ENCODE measurements around the gene IQCH.

DNA sequence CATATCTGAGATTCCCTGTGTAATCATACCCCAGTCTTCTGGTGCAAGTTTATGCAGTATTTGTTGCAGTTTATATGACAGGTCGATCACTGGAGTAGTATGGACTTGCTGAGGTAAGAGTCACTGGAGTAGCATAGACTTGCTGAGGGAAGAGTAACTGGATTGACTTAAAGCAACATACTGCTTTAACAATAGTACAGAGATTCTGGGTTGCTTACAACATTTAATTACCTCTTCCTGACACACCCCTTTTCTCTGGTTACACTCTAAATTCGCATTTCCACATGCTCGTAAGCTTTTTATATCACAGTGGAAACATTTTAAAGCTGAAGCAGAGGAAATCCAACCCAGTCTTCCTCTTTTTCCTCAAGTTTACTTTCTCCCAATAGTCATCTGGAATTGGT, 11.9 kb upstream of the IQCH start:
- TF ChIP-seq, protein P1, sequence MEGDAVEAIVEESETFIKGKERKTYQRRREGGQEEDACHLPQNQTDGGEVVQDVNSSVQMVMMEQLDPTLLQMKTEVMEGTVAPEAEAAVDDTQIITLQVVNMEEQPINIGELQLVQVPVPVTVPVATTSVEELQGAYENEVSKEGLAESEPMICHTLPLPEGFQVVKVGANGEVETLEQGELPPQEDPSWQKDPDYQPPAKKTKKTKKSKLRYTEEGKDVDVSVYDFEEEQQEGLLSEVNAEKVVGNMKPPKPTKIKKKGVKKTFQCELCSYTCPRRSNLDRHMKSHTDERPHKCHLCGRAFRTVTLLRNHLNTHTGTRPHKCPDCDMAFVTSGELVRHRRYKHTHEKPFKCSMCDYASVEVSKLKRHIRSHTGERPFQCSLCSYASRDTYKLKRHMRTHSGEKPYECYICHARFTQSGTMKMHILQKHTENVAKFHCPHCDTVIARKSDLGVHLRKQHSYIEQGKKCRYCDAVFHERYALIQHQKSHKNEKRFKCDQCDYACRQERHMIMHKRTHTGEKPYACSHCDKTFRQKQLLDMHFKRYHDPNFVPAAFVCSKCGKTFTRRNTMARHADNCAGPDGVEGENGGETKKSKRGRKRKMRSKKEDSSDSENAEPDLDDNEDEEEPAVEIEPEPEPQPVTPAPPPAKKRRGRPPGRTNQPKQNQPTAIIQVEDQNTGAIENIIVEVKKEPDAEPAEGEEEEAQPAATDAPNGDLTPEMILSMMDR (IDR thresholded peaks at IDR 0.05) = no peak
- no peak for TF ChIP-seq NRF1 (IDR thresholded peaks at IDR 0.05; ENCODE audit: low read depth, low read length)
- TF ChIP-seq, protein P2, sequence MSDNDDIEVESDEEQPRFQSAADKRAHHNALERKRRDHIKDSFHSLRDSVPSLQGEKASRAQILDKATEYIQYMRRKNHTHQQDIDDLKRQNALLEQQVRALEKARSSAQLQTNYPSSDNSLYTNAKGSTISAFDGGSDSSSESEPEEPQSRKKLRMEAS (IDR thresholded peaks at IDR 0.05; ENCODE audit: low read depth) = no peak
- no peak for TF ChIP-seq SMC3 (IDR thresholded peaks at IDR 0.05; ENCODE audit: low read depth, low read length)
- TF ChIP-seq RCOR1 (IDR thresholded peaks at IDR 0.05; ENCODE audit: low read length) = no peak
- TF ChIP-seq TEAD4 (IDR thresholded peaks at IDR 0.05; ENCODE audit: borderline replicate concordance, insufficient read depth) = no peak
- TF ChIP-seq, protein P3, sequence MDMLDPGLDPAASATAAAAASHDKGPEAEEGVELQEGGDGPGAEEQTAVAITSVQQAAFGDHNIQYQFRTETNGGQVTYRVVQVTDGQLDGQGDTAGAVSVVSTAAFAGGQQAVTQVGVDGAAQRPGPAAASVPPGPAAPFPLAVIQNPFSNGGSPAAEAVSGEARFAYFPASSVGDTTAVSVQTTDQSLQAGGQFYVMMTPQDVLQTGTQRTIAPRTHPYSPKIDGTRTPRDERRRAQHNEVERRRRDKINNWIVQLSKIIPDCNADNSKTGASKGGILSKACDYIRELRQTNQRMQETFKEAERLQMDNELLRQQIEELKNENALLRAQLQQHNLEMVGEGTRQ (IDR thresholded peaks at IDR 0.05; ENCODE audit: borderline replicate concordance, low read depth, low read length) = no peak
- TF ChIP-seq RFX5 (IDR thresholded peaks at IDR 0.05; ENCODE audit: low read length) = no peak
- no peak for TF ChIP-seq ELF1 (IDR thresholded peaks at IDR 0.05)
- no peak for TF ChIP-seq POLR2AphosphoS5 (IDR thresholded peaks at IDR 0.05; ENCODE audit: low read depth, low read length)
- TF ChIP-seq EZH2phosphoT487 (IDR thresholded peaks at IDR 0.05; ENCODE audit: borderline replicate concordance, low read depth) = no peak
- TF ChIP-seq, protein P4, sequence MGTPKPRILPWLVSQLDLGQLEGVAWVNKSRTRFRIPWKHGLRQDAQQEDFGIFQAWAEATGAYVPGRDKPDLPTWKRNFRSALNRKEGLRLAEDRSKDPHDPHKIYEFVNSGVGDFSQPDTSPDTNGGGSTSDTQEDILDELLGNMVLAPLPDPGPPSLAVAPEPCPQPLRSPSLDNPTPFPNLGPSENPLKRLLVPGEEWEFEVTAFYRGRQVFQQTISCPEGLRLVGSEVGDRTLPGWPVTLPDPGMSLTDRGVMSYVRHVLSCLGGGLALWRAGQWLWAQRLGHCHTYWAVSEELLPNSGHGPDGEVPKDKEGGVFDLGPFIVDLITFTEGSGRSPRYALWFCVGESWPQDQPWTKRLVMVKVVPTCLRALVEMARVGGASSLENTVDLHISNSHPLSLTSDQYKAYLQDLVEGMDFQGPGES (IDR thresholded peaks at IDR 0.05; ENCODE audit: low read depth, low read length) = no peak
- no peak for TF ChIP-seq FOSL2 (IDR thresholded peaks at IDR 0.05; ENCODE audit: borderline replicate concordance, low read depth)
